H1 (cell line): ENCODE measurements around the gene SMURF2. TPM values are rescaled to one million over a fixed set of nuclear protein-coding genes. Genes with fewer than 3 reads are reported as not detected.

Source experiments
- SRF ChIP-seq: IDR thresholded peaks from 2 replicates; pipeline ENCODE4 v1.6.1; 2011; ENCODE audit warnings: mild to moderate bottlenecking, low read depth, low read length, moderate library complexity
- TCF12 ChIP-seq: IDR thresholded peaks from 2 replicates; pipeline ENCODE4 v1.6.1; 2011; ENCODE audit warnings: low read depth, mild to moderate bottlenecking, low read length
- YY1 ChIP-seq: IDR thresholded peaks from 2 replicates; pipeline ENCODE4 v1.6.1; 2011; ENCODE audit warnings: low read depth, mild to moderate bottlenecking, low read length
- polyA plus RNA-seq, 7 experiments: library from polyadenylated mRNA; depleted of rRNA in 3 of 7; stranded (reverse) in 5 of 7; unstranded in 2 of 7; fragments of >200 nt in 5 of 7; fragments of 200-250 nt in 2 of 7; gene quantifications; 1 replicate in 5 of 7; 2 replicates in 1 of 7; 4 replicates in 1 of 7; pipeline versions ENCODE4 v1.2.1 to v1.2.3, GENCODE V29; 2011 to 2013; ENCODE audit warnings: missing spikeins in 2 of 7, mixed read lengths in 2 of 7
- total RNA-seq: library from RNA; stranded (reverse); fragmentation: NEBNext Ultra II Directional; extraction: Animal tissue kit (Norgen Biotek cat#: 25700); gene quantifications from 2 replicates; pipeline ENCODE4 v1.2.1, GENCODE V29; 2021
- TF ChIP-seq, protein P1 (sequence below): fragments of 300-600 bp; sonication (generic); IDR thresholded peaks from 2 replicates; pipeline ENCODE4 v1.7.1; 2012; ENCODE audit warnings: low read length, moderate library complexity, mild to moderate bottlenecking, inconsistent platforms; ENCODE audit not compliant: insufficient replicate concordance

Gene SMURF2
- total and polyA plus RNA-seq, 2 of the 8 experiments (the other 6 are each of a cell fraction or from before 2014, with no cell fraction given): 7.2 to 29.2 TPM

DNA sequence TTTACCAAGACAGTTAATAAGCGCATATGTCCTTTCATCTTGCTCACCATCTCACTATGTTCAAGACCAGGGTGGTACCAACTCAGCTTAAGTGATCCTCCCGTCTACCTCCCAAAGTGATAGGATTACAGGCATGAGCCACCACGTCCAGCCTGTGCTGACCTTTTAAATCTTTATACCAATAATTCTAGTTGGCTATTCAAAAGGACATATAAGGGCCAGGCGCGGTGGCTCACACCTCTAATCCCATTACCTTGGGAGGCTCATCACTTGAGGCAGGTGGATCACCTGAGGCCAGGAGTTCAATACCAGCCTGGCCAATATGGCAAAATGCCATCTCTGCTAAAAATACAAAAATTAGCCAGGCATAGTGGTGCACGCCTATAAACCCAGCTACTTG lies 152.9 kb downstream of the SMURF2 start (continued):
- TF ChIP-seq, protein P1, sequence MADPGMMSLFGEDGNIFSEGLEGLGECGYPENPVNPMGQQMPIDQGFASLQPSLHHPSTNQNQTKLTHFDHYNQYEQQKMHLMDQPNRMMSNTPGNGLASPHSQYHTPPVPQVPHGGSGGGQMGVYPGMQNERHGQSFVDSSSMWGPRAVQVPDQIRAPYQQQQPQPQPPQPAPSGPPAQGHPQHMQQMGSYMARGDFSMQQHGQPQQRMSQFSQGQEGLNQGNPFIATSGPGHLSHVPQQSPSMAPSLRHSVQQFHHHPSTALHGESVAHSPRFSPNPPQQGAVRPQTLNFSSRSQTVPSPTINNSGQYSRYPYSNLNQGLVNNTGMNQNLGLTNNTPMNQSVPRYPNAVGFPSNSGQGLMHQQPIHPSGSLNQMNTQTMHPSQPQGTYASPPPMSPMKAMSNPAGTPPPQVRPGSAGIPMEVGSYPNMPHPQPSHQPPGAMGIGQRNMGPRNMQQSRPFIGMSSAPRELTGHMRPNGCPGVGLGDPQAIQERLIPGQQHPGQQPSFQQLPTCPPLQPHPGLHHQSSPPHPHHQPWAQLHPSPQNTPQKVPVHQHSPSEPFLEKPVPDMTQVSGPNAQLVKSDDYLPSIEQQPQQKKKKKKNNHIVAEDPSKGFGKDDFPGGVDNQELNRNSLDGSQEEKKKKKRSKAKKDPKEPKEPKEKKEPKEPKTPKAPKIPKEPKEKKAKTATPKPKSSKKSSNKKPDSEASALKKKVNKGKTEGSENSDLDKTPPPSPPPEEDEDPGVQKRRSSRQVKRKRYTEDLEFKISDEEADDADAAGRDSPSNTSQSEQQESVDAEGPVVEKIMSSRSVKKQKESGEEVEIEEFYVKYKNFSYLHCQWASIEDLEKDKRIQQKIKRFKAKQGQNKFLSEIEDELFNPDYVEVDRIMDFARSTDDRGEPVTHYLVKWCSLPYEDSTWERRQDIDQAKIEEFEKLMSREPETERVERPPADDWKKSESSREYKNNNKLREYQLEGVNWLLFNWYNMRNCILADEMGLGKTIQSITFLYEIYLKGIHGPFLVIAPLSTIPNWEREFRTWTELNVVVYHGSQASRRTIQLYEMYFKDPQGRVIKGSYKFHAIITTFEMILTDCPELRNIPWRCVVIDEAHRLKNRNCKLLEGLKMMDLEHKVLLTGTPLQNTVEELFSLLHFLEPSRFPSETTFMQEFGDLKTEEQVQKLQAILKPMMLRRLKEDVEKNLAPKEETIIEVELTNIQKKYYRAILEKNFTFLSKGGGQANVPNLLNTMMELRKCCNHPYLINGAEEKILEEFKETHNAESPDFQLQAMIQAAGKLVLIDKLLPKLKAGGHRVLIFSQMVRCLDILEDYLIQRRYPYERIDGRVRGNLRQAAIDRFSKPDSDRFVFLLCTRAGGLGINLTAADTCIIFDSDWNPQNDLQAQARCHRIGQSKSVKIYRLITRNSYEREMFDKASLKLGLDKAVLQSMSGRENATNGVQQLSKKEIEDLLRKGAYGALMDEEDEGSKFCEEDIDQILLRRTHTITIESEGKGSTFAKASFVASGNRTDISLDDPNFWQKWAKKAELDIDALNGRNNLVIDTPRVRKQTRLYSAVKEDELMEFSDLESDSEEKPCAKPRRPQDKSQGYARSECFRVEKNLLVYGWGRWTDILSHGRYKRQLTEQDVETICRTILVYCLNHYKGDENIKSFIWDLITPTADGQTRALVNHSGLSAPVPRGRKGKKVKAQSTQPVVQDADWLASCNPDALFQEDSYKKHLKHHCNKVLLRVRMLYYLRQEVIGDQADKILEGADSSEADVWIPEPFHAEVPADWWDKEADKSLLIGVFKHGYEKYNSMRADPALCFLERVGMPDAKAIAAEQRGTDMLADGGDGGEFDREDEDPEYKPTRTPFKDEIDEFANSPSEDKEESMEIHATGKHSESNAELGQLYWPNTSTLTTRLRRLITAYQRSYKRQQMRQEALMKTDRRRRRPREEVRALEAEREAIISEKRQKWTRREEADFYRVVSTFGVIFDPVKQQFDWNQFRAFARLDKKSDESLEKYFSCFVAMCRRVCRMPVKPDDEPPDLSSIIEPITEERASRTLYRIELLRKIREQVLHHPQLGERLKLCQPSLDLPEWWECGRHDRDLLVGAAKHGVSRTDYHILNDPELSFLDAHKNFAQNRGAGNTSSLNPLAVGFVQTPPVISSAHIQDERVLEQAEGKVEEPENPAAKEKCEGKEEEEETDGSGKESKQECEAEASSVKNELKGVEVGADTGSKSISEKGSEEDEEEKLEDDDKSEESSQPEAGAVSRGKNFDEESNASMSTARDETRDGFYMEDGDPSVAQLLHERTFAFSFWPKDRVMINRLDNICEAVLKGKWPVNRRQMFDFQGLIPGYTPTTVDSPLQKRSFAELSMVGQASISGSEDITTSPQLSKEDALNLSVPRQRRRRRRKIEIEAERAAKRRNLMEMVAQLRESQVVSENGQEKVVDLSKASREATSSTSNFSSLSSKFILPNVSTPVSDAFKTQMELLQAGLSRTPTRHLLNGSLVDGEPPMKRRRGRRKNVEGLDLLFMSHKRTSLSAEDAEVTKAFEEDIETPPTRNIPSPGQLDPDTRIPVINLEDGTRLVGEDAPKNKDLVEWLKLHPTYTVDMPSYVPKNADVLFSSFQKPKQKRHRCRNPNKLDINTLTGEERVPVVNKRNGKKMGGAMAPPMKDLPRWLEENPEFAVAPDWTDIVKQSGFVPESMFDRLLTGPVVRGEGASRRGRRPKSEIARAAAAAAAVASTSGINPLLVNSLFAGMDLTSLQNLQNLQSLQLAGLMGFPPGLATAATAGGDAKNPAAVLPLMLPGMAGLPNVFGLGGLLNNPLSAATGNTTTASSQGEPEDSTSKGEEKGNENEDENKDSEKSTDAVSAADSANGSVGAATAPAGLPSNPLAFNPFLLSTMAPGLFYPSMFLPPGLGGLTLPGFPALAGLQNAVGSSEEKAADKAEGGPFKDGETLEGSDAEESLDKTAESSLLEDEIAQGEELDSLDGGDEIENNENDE: no peak
- no peak for TF ChIP-seq YY1
- TF ChIP-seq TCF12: no peak
- no peak for TF ChIP-seq SRF
